Right atrium auricular region (tissue), 2 donors: ENCODE measurements around the gene ACBD5. TPM values are rescaled to one million over a fixed set of nuclear protein-coding genes. Genes with fewer than 3 reads are reported as not detected.
"Not testable (repeated sequence)": the region's sequence is repeated elsewhere in the genome, so short reads cannot be mapped to it uniquely, and the experiment has no call there.

Experiments
- DNase-seq: peaks from one replicate; pipeline ENCODE4 v3.0.0-alpha.2; 2019; ENCODE audit warnings: low spot score
- H3K27ac ChIP-seq, 2 donors: fragments of 200-600 bp; sonication (generic); 1 replicate in 1 of 2; 2 replicates in 1 of 2; pipeline ENCODE4 v1.5.1; 2016 to 2019
- H3K27me3 ChIP-seq, 2 donors: fragments of 200-600 bp; sonication (generic); one replicate each; pipeline versions ENCODE4 v1.5.1 to v1.6.0; 2017 to 2019
- H3K36me3 ChIP-seq: fragments of 200-600 bp; sonication (generic); one replicate; pipeline ENCODE4 v1.5.1; 2016
- H3K4me1 ChIP-seq, 2 donors: fragments of 200-600 bp; sonication (generic); one replicate each; pipeline versions ENCODE4 v1.5.1 to v1.6.0; 2017 to 2019
- H3K4me3 ChIP-seq, 2 donors: fragments of 200-600 bp; sonication (generic); 1 replicate in 1 of 2; 2 replicates in 1 of 2; pipeline ENCODE4 v1.5.1; 2017 to 2019; ENCODE audit warnings: mild to moderate bottlenecking in 1 of 2, moderate library complexity in 1 of 2
- H3K9me3 ChIP-seq, 2 donors: fragments of 200-600 bp; sonication (generic); one replicate each; pipeline ENCODE4 v1.5.1; 2019
- total RNA-seq, 2 donors: library from RNA; depleted of rRNA; stranded (reverse); fragments of >200 nt; gene quantifications; one replicate each; pipeline ENCODE4 v1.1.0, GENCODE V29; 2016
- TF ChIP-seq, protein P1 (sequence below), 2 donors: fragments of 200-600 bp; sonication (generic); IDR thresholded peaks; one replicate each; pipeline ENCODE4 v1.5.1; 2019; ENCODE audit warnings: antibody characterized with exemption in 2 of 2

Gene ACBD5
- 10 to 100 TPM; 24.9 to 36.9 TPM for total RNA-seq

- no peaks in the 10 kb centered on the region for H3K9me3 ChIP-seq
- peaks cover 0 to 39% of the 10 kb centered on the region in 2 donors for H3K4me1 ChIP-seq
- no peaks in the 10 kb centered on the region for H3K27me3 ChIP-seq
- peak; percentile 95 for DNase-seq
- no peaks in the 10 kb centered on the region for H3K36me3 ChIP-seq
- H3K4me3 ChIP-seq, result peak within 1 kb of the TSS; percentile 69 to 76
- H3K27ac ChIP-seq, result peak within 1 kb of the TSS; percentile 96 to 98
- TF ChIP-seq, protein P1, sequence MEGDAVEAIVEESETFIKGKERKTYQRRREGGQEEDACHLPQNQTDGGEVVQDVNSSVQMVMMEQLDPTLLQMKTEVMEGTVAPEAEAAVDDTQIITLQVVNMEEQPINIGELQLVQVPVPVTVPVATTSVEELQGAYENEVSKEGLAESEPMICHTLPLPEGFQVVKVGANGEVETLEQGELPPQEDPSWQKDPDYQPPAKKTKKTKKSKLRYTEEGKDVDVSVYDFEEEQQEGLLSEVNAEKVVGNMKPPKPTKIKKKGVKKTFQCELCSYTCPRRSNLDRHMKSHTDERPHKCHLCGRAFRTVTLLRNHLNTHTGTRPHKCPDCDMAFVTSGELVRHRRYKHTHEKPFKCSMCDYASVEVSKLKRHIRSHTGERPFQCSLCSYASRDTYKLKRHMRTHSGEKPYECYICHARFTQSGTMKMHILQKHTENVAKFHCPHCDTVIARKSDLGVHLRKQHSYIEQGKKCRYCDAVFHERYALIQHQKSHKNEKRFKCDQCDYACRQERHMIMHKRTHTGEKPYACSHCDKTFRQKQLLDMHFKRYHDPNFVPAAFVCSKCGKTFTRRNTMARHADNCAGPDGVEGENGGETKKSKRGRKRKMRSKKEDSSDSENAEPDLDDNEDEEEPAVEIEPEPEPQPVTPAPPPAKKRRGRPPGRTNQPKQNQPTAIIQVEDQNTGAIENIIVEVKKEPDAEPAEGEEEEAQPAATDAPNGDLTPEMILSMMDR (IDR thresholded peaks at IDR 0.05), result no peak
These were observed at the start of gene ACBD5 for GRCh38 chr10:27240212-27241009. Gene ACBD5, minus strand, starts transcription at chr10:27240797. Its CDS starts 109 bp downstream, at chr10:27240688.

DNA sequence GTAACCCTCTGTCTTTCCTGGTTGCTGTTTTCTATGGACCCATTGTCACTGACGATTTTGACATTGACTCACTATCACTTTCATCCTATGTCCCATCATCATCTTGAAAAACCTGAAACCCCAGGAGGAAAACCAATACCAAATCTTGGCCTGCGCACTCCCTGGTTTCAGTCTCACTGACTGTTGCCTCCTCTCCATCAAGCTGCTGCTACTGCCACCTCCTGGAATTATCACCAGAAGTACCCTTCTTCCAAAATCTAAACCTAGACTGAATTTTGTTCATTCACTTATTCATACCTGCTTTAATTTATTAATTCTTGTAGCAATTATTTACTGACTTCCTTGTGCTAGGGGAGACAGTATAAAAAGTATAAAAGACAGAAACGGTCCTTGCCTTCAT is 44.5 kb upstream of the ACBD5 start:
- TF ChIP-seq, protein P1 (IDR thresholded peaks at IDR 0.05), result peak in 1 of 2 donors; percentile 40
- no peaks in the 10 kb centered on the region for H3K36me3 ChIP-seq
- H3K4me3 ChIP-seq, result no peak overlapping the region
- DNase-seq, result no peak
- no peak overlapping the region for H3K27ac ChIP-seq
- H3K27me3 ChIP-seq, result no peaks in the 10 kb centered on the region
- H3K9me3 ChIP-seq, result no peaks in the 10 kb centered on the region
- no peaks in the 10 kb centered on the region for H3K4me1 ChIP-seq

GRCh38 chr10:27276581-27276980 is 36.0 kb upstream of the ACBD5 start:
- no peaks in the 10 kb centered on the region for H3K27me3 ChIP-seq
- TF ChIP-seq, protein P1 (IDR thresholded peaks at IDR 0.05), result no peak

GRCh38 chr10:27266025-27266424 is 25.4 kb upstream of the ACBD5 start:
- not testable (repeated sequence) for H3K27ac ChIP-seq, H3K4me1 ChIP-seq, H3K9me3 ChIP-seq, H3K36me3 ChIP-seq, H3K27me3 ChIP-seq, DNase-seq, H3K4me3 ChIP-seq

More at GRCh38 chr10:27276581-27276980, 36.0 kb upstream of the ACBD5 start:
- Histone ChIP-seq H3K4me3 (no peak overlapping the region), H3K27ac (no peak overlapping the region), H3K9me3 (peaks cover 0 to 5% of the 10 kb centered on the region in 2 donors), H3K4me1 (no peaks in the 10 kb centered on the region), H3K36me3 (no peaks in the 10 kb centered on the region)
- DNase-seq, result no peak

- not testable (repeated sequence) for H3K4me3 ChIP-seq, H3K36me3 ChIP-seq, DNase-seq, H3K27ac ChIP-seq, H3K27me3 ChIP-seq, H3K9me3 ChIP-seq
- H3K4me1 ChIP-seq, result peaks cover 0 to 15% of the 10 kb centered on the region in 2 donors
These were observed 22.2 kb upstream of the ACBD5 start for GRCh38 chr10:27262788-27263187.

GRCh38 chr10:27258838-27259812 is 18.5 kb upstream of the ACBD5 start:
- Histone ChIP-seq H3K36me3 (no peaks in the 10 kb centered on the region), H3K4me3 (peak overlapping the region; percentile 36 to 61), H3K27me3 (no peaks in the 10 kb centered on the region), H3K4me1 (peaks cover 0 to 15% of the 10 kb centered on the region in 2 donors), H3K27ac (peak overlapping the region; percentile 52 to 53), H3K9me3 (no peaks in the 10 kb centered on the region)
- TF ChIP-seq, protein P1 (IDR thresholded peaks at IDR 0.05), result no peak
- DNase-seq, result no peak
